Stomach (tissue), 4 donors: ENCODE measurements around the gene UCKL1.

Experiments used
- POLR2A ChIP-seq, 4 donors: fragments of 450-650 bp; IDR thresholded peaks; one replicate each; pipeline ENCODE4 v1.6.1; 2016; ENCODE audit warnings: antibody characterized with exemption in 4 of 4, control low read depth in 2 of 4, mild to moderate bottlenecking in 1 of 4, moderate library complexity in 1 of 4
- POLR2AphosphoS5 ChIP-seq, 3 donors: sonication (generic); formaldehyde crosslinking; IDR thresholded peaks; one replicate each; pipeline ENCODE4 v1.6.1; 2016; ENCODE audit warnings: antibody characterized with exemption in 3 of 3
- TF ChIP-seq, protein P1 (sequence below), 7 experiments: fragments of 450-650 bp in 4 of 7; fragments of 200-600 bp in 3 of 7; sonication (generic) in 3 of 7; IDR thresholded peaks; one replicate each; pipeline ENCODE4 v1.5.1; 2016 to 2019; ENCODE audit warnings: antibody characterized with exemption in 7 of 7, control low read depth in 2 of 7, mild to moderate bottlenecking in 1 of 7

- no peak for TF ChIP-seq POLR2A (IDR thresholded peaks at IDR 0.05)
- TF ChIP-seq, protein P1, sequence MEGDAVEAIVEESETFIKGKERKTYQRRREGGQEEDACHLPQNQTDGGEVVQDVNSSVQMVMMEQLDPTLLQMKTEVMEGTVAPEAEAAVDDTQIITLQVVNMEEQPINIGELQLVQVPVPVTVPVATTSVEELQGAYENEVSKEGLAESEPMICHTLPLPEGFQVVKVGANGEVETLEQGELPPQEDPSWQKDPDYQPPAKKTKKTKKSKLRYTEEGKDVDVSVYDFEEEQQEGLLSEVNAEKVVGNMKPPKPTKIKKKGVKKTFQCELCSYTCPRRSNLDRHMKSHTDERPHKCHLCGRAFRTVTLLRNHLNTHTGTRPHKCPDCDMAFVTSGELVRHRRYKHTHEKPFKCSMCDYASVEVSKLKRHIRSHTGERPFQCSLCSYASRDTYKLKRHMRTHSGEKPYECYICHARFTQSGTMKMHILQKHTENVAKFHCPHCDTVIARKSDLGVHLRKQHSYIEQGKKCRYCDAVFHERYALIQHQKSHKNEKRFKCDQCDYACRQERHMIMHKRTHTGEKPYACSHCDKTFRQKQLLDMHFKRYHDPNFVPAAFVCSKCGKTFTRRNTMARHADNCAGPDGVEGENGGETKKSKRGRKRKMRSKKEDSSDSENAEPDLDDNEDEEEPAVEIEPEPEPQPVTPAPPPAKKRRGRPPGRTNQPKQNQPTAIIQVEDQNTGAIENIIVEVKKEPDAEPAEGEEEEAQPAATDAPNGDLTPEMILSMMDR (IDR thresholded peaks at IDR 0.05) = no peak
- TF ChIP-seq POLR2AphosphoS5 (IDR thresholded peaks at IDR 0.05) = no peak
Measured at GRCh38 chr20:63923651-63924050, 32.6 kb downstream of the UCKL1 start.
